ENCODE results near the gene SRPRB.

SRPRB gene

GRCh38 chr3:133825969-133826727 lies 20.5 kb downstream of the SRPRB start:
- no peak for DNase-seq (ENCODE audit: low read depth in 1 of 2, low spot score in 1 of 2)

GRCh38 chr3:133827136-133827535 lies 21.5 kb downstream of the SRPRB start:
- no peak for DNase-seq (ENCODE audit: low read depth in 1 of 2, low spot score in 1 of 2)

- no peak for DNase-seq (ENCODE audit: low read depth in 1 of 2, low spot score in 1 of 2)
These were observed 22.1 kb downstream of the SRPRB start for GRCh38 chr3:133827684-133828083.

GRCh38 chr3:133828576-133829309 lies 23.1 kb downstream of the SRPRB start:
- DNase-seq (ENCODE audit: low read depth in 1 of 2, low spot score in 1 of 2): no peak

- no peak for DNase-seq (ENCODE audit: low read depth in 1 of 2, low spot score in 1 of 2)
These were observed 23.7 kb downstream of the SRPRB start for GRCh38 chr3:133829310-133829707.

GRCh38 chr3:133830071-133830470 lies 24.5 kb downstream of the SRPRB start:
- no peak for DNase-seq (ENCODE audit: low read depth in 1 of 2, low spot score in 1 of 2)

GRCh38 chr3:133831966-133832801 lies 26.6 kb downstream of the SRPRB start:
- no peak for DNase-seq (ENCODE audit: low read depth in 1 of 2, low spot score in 1 of 2)

- DNase-seq (ENCODE audit: low read depth in 1 of 2, low spot score in 1 of 2): no peak
These were observed 27.2 kb downstream of the SRPRB start for GRCh38 chr3:133832802-133833144.

GRCh38 chr3:133833267-133833666 lies 27.7 kb downstream of the SRPRB start:
- DNase-seq (ENCODE audit: low read depth in 1 of 2, low spot score in 1 of 2): no peak

GRCh38 chr3:133833880-133834620 lies 28.4 kb downstream of the SRPRB start:
- DNase-seq (ENCODE audit: low read depth in 1 of 2, low spot score in 1 of 2): no peak

- no peak for DNase-seq (ENCODE audit: low read depth in 1 of 2, low spot score in 1 of 2)
These were observed 29.2 kb downstream of the SRPRB start for GRCh38 chr3:133834621-133835417.

GRCh38 chr3:133835418-133835743 lies 29.8 kb downstream of the SRPRB start:
- no peak for DNase-seq (ENCODE audit: low read depth in 1 of 2, low spot score in 1 of 2)

GRCh38 chr3:133835961-133836360 lies 30.3 kb downstream of the SRPRB start:
- no peak for DNase-seq (ENCODE audit: low read depth in 1 of 2, low spot score in 1 of 2)

GRCh38 chr3:133836497-133837158 lies 31.0 kb downstream of the SRPRB start:
- no peak for DNase-seq (ENCODE audit: low read depth in 1 of 2, low spot score in 1 of 2)

GRCh38 chr3:133837487-133838295 lies 32.1 kb downstream of the SRPRB start:
- no peak for DNase-seq (ENCODE audit: low read depth in 1 of 2, low spot score in 1 of 2)

GRCh38 chr3:133838296-133838789 lies 32.7 kb downstream of the SRPRB start:
- DNase-seq (ENCODE audit: low read depth in 1 of 2, low spot score in 1 of 2): no peak

- no peak for DNase-seq (ENCODE audit: low read depth in 1 of 2, low spot score in 1 of 2)
These were observed 33.5 kb downstream of the SRPRB start for GRCh38 chr3:133838916-133839800.
